Testis (tissue), 2 donors: Measurements from ENCODE around the gene ANTXR1.

Source experiments
- POLR2A ChIP-seq: fragments of 450-650 bp; IDR thresholded peaks from one replicate; pipeline ENCODE4 v1.6.1; 2017; ENCODE audit warnings: antibody characterized with exemption, mild to moderate bottlenecking, moderate library complexity
- TF ChIP-seq, protein P1 (sequence below), 3 experiments: fragments of 450-650 bp in 2 of 3; fragments of 200-600 bp in 1 of 3; sonication (generic) in 1 of 3; IDR thresholded peaks; one replicate each; pipeline ENCODE4 v1.5.1; 2016 to 2019; ENCODE audit warnings: antibody characterized with exemption in 3 of 3, mild to moderate bottlenecking in 2 of 3, moderate library complexity in 1 of 3

DNA sequence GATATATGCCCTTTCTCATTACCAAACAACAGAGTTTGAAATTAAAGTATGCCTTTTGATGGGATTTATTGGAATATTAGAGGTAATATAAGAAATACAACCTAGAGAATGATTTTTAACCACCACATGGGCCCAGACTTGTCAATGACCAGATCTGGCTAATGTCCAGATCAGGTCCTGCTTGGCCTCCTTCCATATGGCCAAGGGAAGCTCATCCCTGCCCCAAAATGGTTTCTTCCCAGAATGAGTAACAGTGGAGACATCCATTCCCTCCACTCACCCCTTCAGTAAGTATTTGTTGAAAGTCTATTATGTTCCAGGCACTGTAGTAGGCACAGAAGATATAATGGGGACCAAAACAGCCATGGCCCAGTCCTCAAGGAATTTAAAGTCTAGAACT, 54.9 kb downstream of the ANTXR1 start:
- TF ChIP-seq, protein P1, sequence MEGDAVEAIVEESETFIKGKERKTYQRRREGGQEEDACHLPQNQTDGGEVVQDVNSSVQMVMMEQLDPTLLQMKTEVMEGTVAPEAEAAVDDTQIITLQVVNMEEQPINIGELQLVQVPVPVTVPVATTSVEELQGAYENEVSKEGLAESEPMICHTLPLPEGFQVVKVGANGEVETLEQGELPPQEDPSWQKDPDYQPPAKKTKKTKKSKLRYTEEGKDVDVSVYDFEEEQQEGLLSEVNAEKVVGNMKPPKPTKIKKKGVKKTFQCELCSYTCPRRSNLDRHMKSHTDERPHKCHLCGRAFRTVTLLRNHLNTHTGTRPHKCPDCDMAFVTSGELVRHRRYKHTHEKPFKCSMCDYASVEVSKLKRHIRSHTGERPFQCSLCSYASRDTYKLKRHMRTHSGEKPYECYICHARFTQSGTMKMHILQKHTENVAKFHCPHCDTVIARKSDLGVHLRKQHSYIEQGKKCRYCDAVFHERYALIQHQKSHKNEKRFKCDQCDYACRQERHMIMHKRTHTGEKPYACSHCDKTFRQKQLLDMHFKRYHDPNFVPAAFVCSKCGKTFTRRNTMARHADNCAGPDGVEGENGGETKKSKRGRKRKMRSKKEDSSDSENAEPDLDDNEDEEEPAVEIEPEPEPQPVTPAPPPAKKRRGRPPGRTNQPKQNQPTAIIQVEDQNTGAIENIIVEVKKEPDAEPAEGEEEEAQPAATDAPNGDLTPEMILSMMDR (IDR thresholded peaks at IDR 0.05): no peak
- no peak for TF ChIP-seq POLR2A
